ENCODE data around the gene HNRNPA1.

HNRNPA1 gene

DNA sequence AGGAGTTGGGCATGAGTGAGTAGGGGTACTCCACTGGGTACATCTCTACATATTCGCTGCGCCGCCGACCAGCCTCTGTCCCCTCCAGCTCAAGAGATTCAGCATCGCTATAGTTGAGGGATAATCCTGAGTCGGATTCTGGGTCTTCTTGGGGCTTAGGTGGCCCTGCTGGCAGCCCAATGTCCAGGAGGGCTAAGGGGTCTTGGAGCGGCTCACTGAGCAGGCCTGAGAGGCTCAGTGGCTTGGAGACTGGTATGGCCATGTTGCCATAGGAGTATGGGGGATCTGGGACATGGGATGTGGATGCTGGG is 12.4 kb downstream of the HNRNPA1 start:
- no peaks in the 10 kb centered on the region for H3K27me3 ChIP-seq
- H3K9me3 ChIP-seq = no peaks in the 10 kb centered on the region
- peaks cover 89 to 96% of the 10 kb centered on the region in 2 experiments for H3K4me1 ChIP-seq (ENCODE audit: control insufficient read depth in 1 of 2, insufficient read depth in 1 of 2, low read depth in 1 of 2, low read length in 1 of 2)
- H3K4me3 ChIP-seq (ENCODE audit: low read depth in 1 of 2, low read length in 1 of 2) = no peak overlapping the region
- peak overlapping the region; percentile 93 for H3K27ac ChIP-seq
- peaks cover 83% of the 10 kb centered on the region for H3K36me3 ChIP-seq
- TF ChIP-seq CTCF (IDR thresholded peaks at IDR 0.05) = no peak

DNA sequence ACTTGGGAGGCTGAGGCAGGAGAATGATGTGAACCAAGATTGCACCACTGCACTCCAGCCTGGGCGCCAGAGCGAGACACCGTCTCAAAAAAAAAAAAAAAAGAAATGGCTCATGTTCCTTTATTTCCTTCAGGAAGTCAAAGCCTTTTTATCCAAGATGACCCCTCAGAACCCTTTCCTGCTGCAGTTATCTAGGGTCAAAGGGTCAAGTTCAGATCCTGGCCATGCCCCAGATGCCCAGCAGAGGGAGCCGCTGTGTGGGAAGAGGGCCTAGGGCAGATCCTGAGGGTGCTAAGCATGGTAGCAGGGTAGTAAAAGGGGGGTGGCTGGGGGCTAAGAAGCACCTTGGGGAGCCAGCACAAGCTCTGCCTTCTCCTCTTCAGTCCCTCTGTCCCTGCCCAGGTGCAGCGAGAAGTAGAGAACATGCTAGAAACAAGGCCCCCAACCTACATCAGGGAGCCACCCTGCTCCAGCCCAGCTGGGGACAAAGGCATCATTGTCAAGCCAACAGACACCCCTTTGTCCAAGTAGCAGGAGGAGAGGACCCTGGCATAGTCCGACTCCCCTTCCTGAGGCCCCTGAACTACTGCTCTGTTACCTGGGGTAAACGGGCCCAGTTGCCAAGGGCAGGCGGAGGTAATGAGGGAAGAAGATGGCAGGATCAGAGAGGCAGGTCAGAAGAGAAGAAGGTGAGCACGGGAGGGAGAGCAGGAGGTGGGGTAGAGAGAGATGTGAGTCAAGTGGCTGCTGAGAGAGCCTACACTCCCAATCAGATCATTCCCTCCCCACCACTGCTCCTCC is 13.8 kb downstream of the HNRNPA1 start:
- Histone ChIP-seq H3K27ac (peak overlapping the region; percentile 93), H3K4me3 (ENCODE audit: low read depth in 1 of 2, low read length in 1 of 2) (peak overlapping the region; percentile 82 to 91), H3K9me3 (no peaks in the 10 kb centered on the region), H3K36me3 (peaks cover 68% of the 10 kb centered on the region), H3K4me1 (ENCODE audit: control insufficient read depth in 1 of 2, insufficient read depth in 1 of 2, low read depth in 1 of 2, low read length in 1 of 2) (peaks cover 78 to 96% of the 10 kb centered on the region in 2 experiments), H3K27me3 (no peaks in the 10 kb centered on the region)
- peak; percentile 91 for TF ChIP-seq CTCF (IDR thresholded peaks at IDR 0.05)

DNA sequence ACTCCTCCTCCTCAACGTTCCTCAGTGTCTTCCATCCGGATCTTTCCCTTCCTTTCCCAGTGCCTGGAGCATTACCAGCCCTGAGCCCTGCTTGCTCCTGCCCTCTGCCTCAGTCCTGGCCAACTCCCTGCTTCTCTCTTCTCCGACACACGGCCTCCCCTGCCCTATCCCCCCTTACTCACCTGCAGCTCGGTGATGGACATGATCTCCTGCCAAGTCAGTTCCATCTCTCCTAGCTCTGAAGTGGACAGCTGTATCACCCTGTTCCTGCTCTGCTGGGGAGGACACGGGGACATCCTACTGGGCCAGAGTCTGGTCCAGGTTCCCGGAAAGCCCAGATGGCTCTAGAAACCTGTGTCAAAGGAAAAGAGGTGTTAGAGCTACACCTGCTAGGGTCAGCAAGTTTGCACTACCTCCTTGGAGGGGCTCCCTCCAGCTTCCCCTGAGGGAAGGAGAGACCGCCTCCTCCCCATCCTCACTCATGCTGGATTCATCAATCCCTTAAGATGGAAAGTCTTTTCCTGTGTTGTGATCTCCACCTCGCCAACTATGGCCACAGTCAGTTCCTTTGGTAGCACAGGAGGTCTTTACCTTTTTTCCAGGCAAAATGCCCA is 14.5 kb downstream of the HNRNPA1 start:
- H3K36me3 ChIP-seq = peaks cover 61% of the 10 kb centered on the region
- peaks cover 71 to 93% of the 10 kb centered on the region in 2 experiments for H3K4me1 ChIP-seq (ENCODE audit: control insufficient read depth in 1 of 2, insufficient read depth in 1 of 2, low read depth in 1 of 2, low read length in 1 of 2)
- no peak for TF ChIP-seq CTCF (IDR thresholded peaks at IDR 0.05)
- no peaks in the 10 kb centered on the region for H3K9me3 ChIP-seq
- H3K4me3 ChIP-seq (ENCODE audit: low read depth in 1 of 2, low read length in 1 of 2) = peak overlapping the region; percentile 82 to 91
- H3K27ac ChIP-seq = peak overlapping the region; percentile 93
- H3K27me3 ChIP-seq = no peaks in the 10 kb centered on the region

DNA sequence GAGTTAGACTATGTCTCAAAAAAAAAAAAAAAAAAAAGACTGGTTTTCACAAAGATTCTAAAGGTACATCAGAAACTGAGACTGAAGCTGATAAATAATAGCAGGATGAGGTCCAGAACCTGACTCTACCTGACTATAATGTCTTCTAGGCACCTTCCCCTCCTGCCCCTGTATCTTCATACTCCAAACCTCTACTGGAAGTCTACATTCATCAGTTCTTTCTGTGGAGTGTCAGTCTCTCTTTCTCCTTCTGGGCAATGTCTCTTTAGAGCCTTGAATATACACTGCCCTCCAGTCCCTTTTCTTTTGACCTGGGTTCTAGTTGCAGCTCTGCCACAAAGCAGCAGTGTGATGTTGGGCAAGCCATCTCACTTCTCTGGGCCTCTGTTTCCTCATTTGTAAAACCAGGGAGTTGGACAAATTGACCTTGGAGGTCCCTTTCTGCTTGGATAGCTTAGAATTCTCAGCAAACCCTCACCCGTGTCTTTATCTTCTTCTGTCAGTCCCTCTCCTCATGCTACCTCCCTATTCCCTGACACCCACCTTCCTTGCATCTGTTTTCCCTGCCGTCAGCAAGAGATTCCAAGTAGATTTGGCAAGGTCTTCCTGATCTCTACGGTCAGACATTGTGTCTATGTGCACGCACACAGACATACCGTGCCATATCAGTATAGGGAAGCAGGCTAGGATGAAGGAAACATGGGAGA is 16.0 kb downstream of the HNRNPA1 start:
- Histone ChIP-seq H3K36me3 (peaks cover 46% of the 10 kb centered on the region), H3K4me3 (ENCODE audit: low read depth in 1 of 2, low read length in 1 of 2) (peak overlapping the region; percentile 82 to 91), H3K9me3 (no peaks in the 10 kb centered on the region), H3K4me1 (ENCODE audit: control insufficient read depth in 1 of 2, insufficient read depth in 1 of 2, low read depth in 1 of 2, low read length in 1 of 2) (peaks cover 69 to 85% of the 10 kb centered on the region in 2 experiments), H3K27me3 (no peaks in the 10 kb centered on the region), H3K27ac (peak overlapping the region; percentile 93)
- TF ChIP-seq CTCF (IDR thresholded peaks at IDR 0.05) = no peak

DNA sequence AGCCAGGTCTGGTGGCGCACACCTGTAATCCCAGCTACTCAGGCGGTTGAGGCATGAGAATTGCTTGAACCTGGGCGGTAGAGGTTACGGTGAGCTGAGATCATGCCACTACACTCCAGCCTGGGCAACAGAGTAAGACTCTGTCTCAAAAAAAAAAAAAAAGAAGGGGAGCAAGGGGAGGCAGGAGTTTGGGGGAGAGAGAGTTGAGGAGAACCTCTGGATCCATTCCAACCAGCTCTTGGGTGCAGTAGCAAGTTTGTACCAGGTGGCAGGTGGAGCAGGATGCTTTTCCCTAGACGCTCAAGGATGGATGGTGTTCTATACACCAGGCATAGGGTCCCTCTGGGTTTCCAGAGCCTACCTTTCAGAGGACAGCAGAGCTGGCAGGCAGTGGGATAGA is 18.4 kb downstream of the HNRNPA1 start:
- TF ChIP-seq CTCF (IDR thresholded peaks at IDR 0.05) = no peak
- H3K27ac ChIP-seq = peak overlapping the region; percentile 93

More for the DNA sequence above, 18.4 kb downstream of the HNRNPA1 start:
- Histone ChIP-seq H3K36me3 (peaks cover 22% of the 10 kb centered on the region), H3K4me1 (ENCODE audit: control insufficient read depth in 1 of 2, insufficient read depth in 1 of 2, low read depth in 1 of 2, low read length in 1 of 2) (peaks cover 69 to 85% of the 10 kb centered on the region in 2 experiments), H3K27me3 (no peaks in the 10 kb centered on the region), H3K4me3 (ENCODE audit: low read depth in 1 of 2, low read length in 1 of 2) (peak overlapping the region; percentile 82 to 91), H3K9me3 (no peaks in the 10 kb centered on the region)
